Stimulated activated CD4-positive, alpha-beta T cell treated with anti-CD3 and anti-CD28 coated beads, Interleukin-1b, Interleukin-23, amount 100 ng/mL, for 24 hours (primary cell): ENCODE measurements around the gene HIPK2.

Source experiments
- DNase-seq, 4 experiments: peaks; one replicate each; pipeline ENCODE4 v3.0.0-alpha.2; 2020; ENCODE audit warnings: low read depth in 4 of 4, low spot score in 1 of 4

Gene HIPK2

GRCh38 chr7:139600306-139600705 lies 177.5 kb downstream of the HIPK2 start:
- no peak for DNase-seq

GRCh38 chr7:139598642-139599041 lies 179.2 kb downstream of the HIPK2 start:
- DNase-seq = no peak

- no peak for DNase-seq
These were observed 180.8 kb downstream of the HIPK2 start for GRCh38 chr7:139597028-139597427.

DNA sequence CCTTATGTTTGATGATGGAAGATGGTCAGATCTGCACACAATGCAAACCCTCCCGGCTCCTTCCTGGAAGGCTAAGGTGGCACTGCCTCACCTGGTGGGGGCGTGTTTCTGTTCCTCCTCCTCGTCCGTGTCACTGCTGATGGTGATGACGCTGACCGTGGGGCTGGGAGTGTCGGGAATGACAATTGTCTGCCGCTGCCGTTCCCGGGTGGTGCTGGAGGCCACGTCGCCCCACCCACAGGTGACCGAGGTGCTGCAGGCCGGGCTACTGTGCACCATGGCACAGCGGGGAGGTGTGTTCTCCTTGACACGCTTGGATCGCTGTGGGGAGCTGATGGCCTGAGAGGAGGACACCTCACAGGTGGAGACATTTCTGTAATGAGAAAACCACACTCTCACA lies 181.2 kb downstream of the HIPK2 start:
- DNase-seq = no peak

DNA sequence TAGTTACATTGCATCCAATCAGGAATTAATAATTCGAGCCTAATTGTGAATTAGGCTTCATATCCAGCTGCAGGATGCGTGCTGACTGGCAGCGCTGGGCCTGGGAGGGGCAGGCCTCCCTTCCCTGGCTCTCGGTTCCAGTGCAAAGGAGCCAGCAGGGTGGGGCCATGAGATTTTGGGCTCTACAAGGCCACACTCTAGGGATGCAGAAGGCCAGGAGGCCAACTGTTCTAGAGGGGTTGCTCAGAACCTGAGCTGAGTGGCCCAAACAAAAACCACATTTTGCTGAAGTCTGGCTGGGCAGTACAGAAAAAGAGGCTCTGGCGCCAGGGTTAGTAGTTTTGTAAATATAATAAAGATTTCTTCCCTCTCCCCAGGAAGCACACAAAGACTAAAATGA lies 182.0 kb downstream of the HIPK2 start:
- DNase-seq = no peak

GRCh38 chr7:139594911-139595476 lies 182.8 kb downstream of the HIPK2 start:
- no peak for DNase-seq

DNA sequence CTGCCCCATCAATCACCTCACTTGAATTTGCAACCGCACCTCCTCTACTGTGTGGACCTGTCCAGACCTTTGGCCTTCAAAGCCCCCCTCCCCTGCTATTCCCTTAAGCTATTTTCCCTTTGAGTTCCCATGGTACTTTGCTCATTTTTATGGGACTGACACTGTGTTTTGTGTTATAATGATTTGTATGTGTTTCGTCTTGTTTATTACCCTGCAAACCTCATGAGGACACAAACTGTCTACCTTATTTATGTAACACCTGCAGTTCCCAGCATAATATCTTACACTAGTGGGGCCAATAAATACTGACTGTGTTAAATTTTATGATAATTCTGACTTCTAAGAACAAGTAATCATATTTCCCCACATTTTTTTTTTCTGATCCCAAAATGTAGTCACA lies 183.7 kb downstream of the HIPK2 start:
- no peak for DNase-seq

DNA sequence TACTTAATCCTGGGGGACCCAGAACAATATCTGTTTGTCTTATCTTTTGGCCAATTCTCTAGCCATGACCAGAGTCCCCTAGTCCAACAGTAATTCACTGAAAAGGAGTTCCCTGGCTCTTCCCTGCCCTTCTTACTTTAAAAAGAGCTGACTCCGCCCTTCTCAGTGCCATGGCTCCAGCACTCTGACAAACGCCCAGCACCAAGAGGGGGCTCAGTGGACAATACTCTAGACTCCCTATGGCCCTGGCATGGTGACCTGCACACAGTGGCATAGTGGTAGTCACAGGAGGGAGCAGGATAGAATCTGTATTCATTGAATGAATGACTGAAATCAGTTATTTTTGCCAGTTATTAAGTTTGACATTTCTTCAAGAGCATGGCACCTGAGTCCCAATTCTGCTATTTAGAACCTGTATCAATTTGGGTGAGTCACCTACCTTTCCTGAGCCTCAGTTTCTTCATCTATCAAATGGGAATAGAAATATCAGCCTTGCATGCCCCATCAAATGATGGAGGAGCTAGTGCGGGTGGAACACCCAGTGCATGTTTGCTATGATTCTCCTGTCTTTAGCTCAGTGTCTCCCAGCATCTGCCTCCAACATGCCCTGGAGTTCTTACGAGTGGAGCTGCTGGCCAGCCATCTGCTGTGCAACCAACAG lies 184.9 kb downstream of the HIPK2 start:
- no peak for DNase-seq

GRCh38 chr7:139591550-139592195 lies 186.1 kb downstream of the HIPK2 start:
- DNase-seq = no peak

DNA sequence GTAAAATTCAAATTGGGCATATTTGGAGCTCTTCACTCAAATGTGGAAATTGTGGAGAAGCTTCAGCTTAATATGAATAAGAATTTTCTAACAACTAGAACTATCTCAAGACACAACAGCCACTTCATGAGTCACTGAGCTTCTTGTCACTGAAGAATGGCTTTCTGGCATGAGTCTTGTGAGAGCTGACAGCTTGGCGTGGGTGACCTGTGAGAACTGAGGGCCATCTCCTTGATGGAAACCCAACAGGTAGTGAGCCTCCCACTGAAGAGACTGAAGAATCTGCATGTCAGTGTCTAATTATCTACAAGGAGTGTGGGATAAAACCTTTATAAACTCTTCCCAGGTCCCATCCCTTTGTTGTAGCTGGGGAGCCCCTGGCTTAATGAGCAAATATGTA lies 188.3 kb downstream of the HIPK2 start:
- DNase-seq = no peak

DNA sequence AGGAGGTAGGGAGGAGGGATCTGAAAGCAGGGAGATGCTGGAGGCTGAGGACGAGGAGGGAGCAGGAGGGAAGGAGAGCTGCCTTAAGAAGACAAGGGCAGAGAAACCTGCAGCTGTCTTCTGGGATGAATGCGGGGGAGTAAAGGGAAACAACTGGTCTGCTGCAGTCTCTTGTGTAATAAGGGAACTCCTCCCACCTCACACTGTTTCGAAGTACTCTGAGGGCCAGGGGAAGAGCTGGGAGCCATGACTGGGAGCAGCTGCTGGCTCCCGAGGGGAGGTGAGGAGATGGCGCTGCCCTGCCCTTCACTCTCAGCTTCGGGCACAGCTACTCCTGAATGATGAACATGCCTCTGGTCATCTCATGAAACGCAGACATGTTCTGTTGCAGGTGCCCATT lies 189.2 kb downstream of the HIPK2 start:
- DNase-seq = no peak

GRCh38 chr7:139587535-139587934 lies 190.3 kb downstream of the HIPK2 start:
- no peak for DNase-seq

DNA sequence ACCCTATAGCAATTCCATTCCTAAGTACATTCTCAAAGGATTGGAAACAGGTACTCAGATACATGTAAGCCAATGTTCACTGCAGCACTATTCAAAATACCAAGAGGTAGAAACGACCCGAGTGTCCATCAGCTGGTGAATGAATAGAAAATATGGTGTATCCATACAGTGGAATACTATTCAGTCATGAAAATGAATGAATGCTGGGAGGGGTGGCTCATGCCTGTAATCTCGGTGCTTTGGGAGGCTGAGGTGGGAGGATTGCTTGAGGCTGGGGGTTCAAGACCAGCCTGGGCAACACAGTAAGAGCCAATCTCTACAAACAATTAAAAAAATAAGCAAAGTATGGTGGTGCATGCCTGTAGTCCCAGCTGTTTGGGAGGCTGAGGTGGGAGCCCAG lies 191.5 kb downstream of the HIPK2 start:
- no peak for DNase-seq

GRCh38 chr7:139585042-139585441 lies 192.8 kb downstream of the HIPK2 start:
- no peak for DNase-seq

DNA sequence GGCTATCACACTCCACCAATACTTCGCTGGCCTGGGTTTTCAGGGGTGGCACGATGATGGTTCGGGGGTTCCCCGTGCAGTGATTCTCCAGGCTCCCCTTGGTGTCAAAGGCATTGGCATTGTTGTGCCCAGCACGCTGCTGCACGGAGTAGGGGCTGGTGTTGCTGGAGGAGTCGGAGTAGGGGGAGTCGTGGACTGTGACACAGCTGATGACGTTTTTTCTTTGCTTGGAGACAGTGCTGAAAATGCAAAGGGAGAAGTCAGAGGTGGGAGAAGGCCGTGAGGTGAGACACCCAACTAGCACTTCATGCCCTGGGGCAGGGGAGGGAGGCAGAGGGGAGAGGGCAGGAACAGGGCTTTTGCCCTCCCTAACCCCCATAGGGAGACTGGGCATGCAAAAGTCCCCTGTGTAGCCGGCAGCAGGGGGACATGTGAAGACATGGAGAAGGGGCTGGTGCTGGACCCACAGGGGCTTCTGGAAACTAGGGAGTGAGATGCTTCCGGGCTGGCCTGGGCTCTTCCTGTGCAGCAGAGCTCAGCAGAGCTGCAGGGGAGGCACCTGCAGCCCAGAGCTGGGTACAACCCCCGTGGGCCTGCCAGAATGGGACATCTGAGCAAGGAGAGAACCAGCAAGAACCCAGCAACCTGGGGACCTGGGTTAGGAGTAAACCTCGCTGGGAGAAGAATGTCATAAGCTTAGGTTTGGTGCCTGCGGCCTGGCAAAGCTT lies 193.8 kb downstream of the HIPK2 start:
- DNase-seq = no peak

DNA sequence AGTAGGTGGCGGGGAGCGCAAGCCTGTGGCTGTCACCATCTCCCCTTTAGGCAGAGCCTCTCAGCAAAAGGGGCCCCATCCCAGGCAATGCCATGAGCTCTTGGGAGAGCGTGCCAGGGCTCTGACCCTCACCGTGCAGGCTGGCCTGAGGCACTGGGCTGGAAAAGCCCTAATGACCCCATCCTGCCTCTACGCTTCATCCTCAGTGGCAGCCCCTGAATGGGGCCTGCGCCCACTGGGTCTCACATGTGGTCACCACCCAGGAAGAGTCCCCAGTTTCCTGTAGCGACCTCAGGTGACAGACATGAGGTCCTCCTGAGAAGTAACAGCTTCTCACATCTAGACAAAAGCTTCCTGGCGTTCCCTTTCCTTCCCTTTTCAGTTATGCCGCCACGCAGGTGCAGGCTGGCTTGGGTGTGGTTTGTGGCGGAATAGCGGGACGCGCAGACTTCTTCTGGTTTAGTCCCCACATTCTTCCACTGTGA lies 195.1 kb downstream of the HIPK2 start:
- no peak for DNase-seq

GRCh38 chr7:139582130-139582650 lies 195.6 kb downstream of the HIPK2 start:
- DNase-seq = no peak

- DNase-seq = no peak
These were observed 197.4 kb downstream of the HIPK2 start for GRCh38 chr7:139580435-139580834.

DNA sequence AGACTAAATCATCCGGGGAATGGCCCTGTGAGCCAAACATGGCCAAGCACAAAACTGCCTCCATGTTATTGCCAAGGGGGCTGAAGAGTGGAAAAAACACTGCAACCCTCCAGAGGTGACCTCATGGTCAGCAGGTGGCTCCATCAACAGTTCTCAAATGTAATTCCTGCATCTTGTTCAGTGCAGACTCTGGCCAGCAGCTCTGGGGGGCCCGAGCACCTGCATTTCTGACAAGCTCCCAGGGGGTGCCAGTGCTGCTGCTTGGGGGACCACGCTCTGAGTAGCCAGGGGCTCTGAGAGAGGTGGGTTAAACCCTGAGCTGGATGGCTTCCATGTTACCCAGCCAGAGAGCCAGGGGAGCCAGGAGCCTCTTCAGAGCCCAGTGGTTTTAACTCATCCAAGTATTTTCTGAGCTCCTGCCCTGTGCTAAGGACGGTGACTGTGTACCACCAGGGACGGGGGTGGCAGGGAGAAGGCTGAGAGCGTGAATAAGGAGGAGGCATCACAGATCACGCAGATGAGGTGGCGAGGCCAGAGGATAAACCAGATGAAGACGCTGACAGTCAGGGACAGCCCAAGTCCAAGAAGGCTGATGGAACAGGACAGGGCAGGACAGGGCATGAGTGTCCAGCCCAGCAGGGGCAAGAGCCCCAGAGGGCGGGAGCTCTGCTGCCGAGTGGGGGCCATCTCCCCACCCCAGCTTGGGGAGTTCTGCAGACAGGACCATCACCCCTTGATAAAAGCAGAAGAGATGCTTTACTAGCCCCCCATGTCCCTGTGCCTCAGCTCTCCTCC lies 201.4 kb downstream of the HIPK2 start:
- no peak for DNase-seq

DNA sequence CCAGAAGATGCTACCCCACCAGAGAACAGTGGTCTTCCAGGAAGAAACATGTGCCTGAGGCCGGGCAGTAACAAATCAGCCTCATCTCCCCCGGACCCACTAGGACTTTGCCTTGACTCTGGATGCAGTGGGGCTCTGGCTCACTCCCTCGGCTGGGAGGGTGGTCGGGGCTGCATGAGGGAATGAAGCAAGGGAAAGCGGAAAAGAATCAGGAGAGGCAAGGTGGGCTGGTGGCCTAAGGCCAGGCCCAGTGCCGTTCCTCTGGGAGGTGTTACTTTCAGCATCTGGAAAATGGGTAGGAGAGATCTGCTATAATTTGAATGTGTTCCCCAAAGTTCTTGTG lies 202.5 kb downstream of the HIPK2 start:
- DNase-seq = no peak
